Measurements from ENCODE around the gene GAGE1.
"Not testable (repeated sequence)": the region's sequence is repeated elsewhere in the genome, so short reads cannot be mapped to it uniquely, and the experiment has no call there.

GAGE1 gene

DNA sequence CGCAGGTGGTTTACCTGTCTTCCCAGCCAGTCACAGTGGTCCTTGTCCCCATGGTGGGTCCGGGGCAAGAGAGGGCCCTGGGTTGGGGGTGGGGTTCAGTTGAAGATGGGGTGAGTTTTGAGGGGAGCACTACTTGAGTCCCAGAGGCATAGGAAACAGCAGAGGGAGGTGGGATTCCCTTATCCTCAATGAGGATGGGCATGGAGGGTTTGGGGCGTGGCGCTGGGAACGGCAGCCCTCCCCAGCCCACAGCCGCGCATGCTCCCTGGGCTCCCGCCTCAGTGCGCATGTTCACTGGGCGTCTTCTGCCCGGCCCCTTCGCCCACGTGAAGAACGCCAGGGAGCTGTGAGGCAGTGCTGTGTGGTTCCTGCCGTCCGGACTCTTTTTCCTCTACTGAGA is at the start of gene GAGE1:
TSS of gene GAGE1 (plus strand) at position 301 of the 400 bp plus-strand sequence. CDS start 1,155 bp downstream, outside the sequence.
- not testable (repeated sequence) for DNase-seq

DNA sequence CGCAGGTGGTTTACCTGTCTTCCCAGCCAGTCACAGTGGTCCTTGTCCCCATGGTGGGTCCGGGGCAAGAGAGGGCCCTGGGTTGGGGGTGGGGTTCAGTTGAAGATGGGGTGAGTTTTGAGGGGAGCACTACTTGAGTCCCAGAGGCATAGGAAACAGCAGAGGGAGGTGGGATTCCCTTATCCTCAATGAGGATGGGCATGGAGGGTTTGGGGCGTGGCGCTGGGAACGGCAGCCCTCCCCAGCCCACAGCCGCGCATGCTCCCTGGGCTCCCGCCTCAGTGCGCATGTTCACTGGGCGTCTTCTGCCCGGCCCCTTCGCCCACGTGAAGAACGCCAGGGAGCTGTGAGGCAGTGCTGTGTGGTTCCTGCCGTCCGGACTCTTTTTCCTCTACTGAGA is 47.8 kb upstream of the GAGE1 start, which contains the start of gene GAGE12E:
TSS of gene GAGE12E (plus strand) at position 301 of the 400 bp plus-strand sequence. CDS start 1,155 bp downstream, outside the sequence.
- DNase-seq, result not testable (repeated sequence)

DNA sequence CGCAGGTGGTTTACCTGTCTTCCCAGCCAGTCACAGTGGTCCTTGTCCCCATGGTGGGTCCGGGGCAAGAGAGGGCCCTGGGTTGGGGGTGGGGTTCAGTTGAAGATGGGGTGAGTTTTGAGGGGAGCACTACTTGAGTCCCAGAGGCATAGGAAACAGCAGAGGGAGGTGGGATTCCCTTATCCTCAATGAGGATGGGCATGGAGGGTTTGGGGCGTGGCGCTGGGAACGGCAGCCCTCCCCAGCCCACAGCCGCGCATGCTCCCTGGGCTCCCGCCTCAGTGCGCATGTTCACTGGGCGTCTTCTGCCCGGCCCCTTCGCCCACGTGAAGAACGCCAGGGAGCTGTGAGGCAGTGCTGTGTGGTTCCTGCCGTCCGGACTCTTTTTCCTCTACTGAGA is 38.3 kb upstream of the GAGE1 start, which contains the start of gene GAGE12F:
TSS of gene GAGE12F (plus strand) at position 301 of the 400 bp plus-strand sequence. CDS start 1,155 bp downstream, outside the sequence.
- DNase-seq, result not testable (repeated sequence)

DNA sequence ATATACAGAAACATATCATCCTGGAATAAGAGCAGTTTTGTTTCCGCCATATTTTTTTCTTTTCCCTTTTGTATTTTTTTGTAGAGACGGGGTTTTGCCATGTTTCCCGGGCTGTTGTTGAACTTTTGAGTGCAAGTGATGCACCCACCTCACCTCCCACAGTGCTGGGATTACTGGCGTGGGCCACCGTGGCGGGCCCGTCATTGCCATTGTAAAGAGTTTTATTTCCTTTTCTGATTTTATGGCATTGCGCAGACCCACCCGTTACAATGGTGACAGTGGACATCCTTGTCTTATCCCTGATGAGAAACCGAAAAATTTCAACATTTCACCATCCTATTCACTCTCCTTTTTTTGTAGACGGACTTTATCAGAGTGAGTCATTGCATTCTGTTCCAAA is 30.1 kb upstream of the GAGE1 start:
- DNase-seq, result not testable (repeated sequence)

GRCh38 chrX:49569152-49569551 is 29.7 kb upstream of the GAGE1 start:
- not testable (repeated sequence) for DNase-seq

- not testable (repeated sequence) for DNase-seq
Observed at GRCh38 chrX:49570100-49570499, 28.7 kb upstream of the GAGE1 start, which contains the start of gene GAGE12G. GAGE12G (plus strand) TSS chrX:49570400; CDS start chrX:49571555, 1,155 bp downstream.

- DNase-seq, result not testable (repeated sequence)
Observed at GRCh38 chrX:49579649-49580048, 19.2 kb upstream of the GAGE1 start, which contains the start of gene GAGE12H. GAGE12H (plus strand) TSS chrX:49579949; CDS start chrX:49581104, 1,155 bp downstream.

GRCh38 chrX:49589196-49589595 is 9.6 kb upstream of the GAGE1 start, which contains the start of gene GAGE2A:
GAGE2A (plus strand) TSS chrX:49589496; CDS start chrX:49590651, 1,155 bp downstream.
- DNase-seq, result not testable (repeated sequence)

- DNase-seq, result not testable (repeated sequence)
Observed at GRCh38 chrX:49589769-49590478, 8.9 kb upstream of the GAGE1 start.

- DNase-seq, result not testable (repeated sequence)
Observed at GRCh38 chrX:49590488-49590887, 8.3 kb upstream of the GAGE1 start.

DNA sequence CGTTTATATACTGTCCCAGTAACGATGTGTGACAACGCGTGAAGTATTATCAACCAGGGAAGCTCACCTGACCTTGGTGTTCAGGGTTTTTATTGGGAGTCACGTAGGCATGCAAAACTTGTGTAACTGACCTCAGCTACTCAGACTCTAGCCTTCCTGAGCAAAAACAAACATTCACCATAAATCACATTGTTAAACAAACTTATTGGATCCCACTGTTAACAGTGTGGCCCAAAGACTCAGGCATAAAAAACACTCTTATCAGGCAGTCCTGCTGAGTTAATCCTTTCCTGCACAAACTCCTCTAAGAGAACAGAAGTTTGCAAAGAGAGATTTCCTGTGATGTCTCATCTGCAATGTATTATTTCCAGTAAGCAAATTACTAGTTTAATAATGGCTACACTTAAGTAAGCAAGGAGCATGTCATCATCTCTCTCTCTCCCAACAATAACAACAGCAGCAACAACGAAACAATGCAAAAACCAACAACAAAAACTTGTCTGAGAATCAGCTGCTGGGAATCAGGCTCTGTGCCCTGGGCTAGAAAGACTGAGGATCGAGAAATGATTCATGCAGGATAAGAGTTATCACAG is 12.0 kb downstream of the GAGE1 start:
- no peak for DNase-seq

GRCh38 chrX:49618574-49618973 is 19.8 kb downstream of the GAGE1 start:
- no peak for DNase-seq

DNA sequence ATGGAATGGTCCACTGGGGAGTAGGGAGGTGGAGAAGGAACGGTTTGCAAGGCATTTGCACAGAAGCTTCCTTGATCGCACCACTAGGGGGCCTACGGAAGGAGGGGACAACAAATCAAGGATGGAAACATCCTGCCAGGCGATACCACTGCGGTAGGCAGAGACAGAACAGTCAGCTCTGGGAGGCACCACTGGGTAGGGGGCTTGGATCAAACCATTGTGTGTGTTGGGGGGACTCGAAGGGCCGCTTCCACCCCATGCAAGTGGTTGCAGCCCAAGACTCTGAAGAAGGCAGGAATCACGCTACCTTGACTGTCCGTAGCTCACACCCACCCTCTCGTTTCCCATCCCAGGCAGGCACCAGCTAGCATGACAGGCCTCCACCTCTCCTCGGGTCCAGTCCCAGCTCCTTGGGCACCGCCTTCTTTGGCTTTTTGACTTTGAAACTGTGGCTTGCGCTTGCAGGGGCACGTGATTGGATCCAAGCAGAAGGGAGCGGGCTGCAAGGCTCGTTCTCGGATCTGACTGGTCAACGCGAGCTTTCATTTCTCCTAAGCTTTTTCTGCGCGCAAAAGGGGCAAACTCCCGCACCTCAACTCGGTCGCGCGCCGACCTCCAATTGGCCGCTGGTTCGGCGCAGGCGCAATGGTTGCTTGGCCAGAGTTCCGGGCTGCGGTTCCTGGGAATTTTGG is 28.4 kb downstream of the GAGE1 start:
- no peak for DNase-seq

GRCh38 chrX:49644991-49645637 is 46.3 kb downstream of the GAGE1 start:
- DNase-seq, result no peak

GRCh38 chrX:49656533-49656932 is 57.7 kb downstream of the GAGE1 start:
- DNase-seq, result no peak

Measured in CD4-positive, alpha-beta T cell treated with Interleukin-15 for 1 hour (primary cell).